Colonic mucosa (tissue), 4 donors: ENCODE measurements around the gene CFAP74. TPM values are rescaled to one million over a fixed set of nuclear protein-coding genes. Genes with fewer than 3 reads are reported as not detected.
A peak's percentile ranks its signal among the peaks of the same experiment; 100 is the strongest.

Experiments
- DNase-seq: peaks from one replicate; pipeline ENCODE4 v3.0.0-alpha.2; 2020
- H3K27ac ChIP-seq: fragments of 200-600 bp; one replicate; pipeline ENCODE4 v1.8.0; 2021
- H3K27me3 ChIP-seq: fragments of 200-600 bp; one replicate; pipeline ENCODE4 v1.8.0; 2021
- H3K36me3 ChIP-seq: fragments of 200-600 bp; one replicate; pipeline ENCODE4 v1.8.0; 2021
- H3K4me1 ChIP-seq: fragments of 200-600 bp; one replicate; pipeline ENCODE4 v1.8.0; 2021; ENCODE audit warnings: mild to moderate bottlenecking
- H3K4me3 ChIP-seq: fragments of 200-600 bp; one replicate; pipeline ENCODE4 v1.8.0; 2021
- H3K9ac ChIP-seq, 2 donors: one replicate each; pipeline ENCODE4 v1.7.0; 2013; ENCODE audit warnings: control low read depth in 2 of 2, low read depth in 2 of 2, low read length in 2 of 2
- H3K9me3 ChIP-seq: fragments of 200-600 bp; one replicate; pipeline ENCODE4 v1.8.0; 2021
- CTCF ChIP-seq: fragments of 200-600 bp; IDR thresholded peaks from one replicate; pipeline ENCODE4 v1.8.0; 2022; ENCODE audit warnings: antibody characterized with exemption, mild to moderate bottlenecking
- intact Hi-C: fragments of 100-400 bp; cut with DNase I; formaldehyde crosslinking; loops from one replicate; pipeline ENCODE4 v1.14.1; 2022
- total RNA-seq, 2 donors: library from RNA; stranded (reverse); fragmentation: NEBNext Ultra II Directional in 1 of 2; extraction: Animal tissue kit (Norgen Biotek cat#: 25700) in 1 of 2; gene quantifications; one replicate each; pipeline ENCODE4 v1.2.1, GENCODE V29; 2021
- donor health status: healthy.
- donor health status: DM: no; HTN: no; CAD: no.
- donor health status: DM: no; HTN: no; CAD: no.

Gene CFAP74
- total RNA-seq, 2 donors from 2014 or later: 0.10 to 0.16 TPM

DNA sequence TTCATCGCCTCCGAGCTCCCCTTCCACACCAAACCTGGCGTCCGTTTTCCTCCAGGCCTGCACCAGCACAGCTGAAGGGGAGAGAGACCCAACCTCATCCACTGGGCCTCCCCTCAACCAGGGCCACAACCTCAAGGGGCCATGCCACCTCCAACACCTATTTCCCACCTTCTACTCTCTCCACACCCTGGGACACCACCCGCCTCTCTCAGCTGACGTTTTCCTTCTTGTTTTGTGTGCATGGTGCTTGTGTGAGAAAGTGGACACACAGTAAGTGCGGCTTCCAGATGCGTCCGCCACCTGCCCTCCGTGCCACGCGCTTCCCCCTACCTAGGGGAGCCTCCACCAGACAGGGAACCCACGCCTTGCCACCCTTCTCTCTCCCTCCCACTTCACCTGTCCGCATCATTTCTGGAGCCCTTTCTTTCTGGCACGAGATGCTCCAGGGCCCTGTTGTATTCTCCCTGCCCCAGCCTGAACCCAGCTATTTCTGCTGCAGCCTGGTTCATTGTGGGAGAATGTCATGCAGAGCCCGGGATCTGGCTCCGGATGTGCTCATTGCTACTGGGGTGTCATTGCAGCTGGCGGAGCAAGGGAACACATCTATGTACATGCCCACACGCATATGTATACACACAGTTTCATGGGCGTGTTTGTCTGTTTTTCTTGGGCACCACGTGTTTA lies 111.4 kb downstream of the CFAP74 start:
- no peaks in the 10 kb centered on the region for H3K9me3 ChIP-seq
- H3K36me3 ChIP-seq: no peaks in the 10 kb centered on the region
- peak overlapping the region; percentile 72 for H3K4me3 ChIP-seq
- intact Hi-C loops: no loop called here
- no peak for TF ChIP-seq CTCF
- H3K27ac ChIP-seq: peak overlapping the region; percentile 80
- no peaks in the 10 kb centered on the region for H3K27me3 ChIP-seq
- DNase-seq: no peak
- H3K9ac ChIP-seq: peak overlapping the region; percentile 76 to 82
- peaks cover 39% of the 10 kb centered on the region for H3K4me1 ChIP-seq

DNA sequence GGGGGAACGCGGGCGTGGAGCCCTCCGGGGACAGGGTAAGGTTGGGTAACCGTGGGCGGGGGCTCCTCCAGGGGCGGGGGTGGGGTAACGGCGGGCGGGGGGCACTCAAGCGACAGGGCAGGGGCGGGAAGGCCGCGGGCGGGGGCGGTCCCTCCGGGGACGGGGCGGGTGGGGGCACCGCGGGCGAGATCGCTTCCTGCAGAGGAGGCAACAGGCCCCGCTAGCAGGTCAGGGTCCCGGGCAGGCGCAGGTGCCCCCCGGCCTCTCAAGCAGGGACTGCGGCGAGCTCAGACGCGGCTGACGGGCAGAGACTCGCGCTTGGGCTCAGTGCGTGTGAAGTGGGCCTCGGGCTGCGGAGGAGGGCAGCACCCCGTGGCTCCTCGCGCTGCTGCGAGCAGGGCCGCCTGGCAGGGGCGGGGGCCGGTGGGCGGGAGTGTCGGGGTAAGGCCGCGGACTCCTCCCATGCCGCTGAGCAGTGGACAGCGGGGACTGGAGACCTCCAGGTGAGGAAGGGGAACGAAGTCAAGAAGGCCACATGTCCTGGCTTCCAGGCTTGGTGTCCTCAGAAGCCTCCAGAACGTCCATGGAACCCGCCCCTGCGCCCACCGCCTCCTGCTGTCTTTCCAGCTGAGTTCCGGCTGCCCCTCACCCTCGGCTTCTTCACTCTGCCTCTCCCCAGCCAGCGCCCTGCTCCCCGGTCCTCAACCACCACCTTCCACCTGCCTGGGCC lies 112.1 kb downstream of the CFAP74 start:
- H3K27ac ChIP-seq: peak overlapping the region; percentile 80
- H3K4me3 ChIP-seq: peak overlapping the region; percentile 72
- H3K27me3 ChIP-seq: no peaks in the 10 kb centered on the region
- intact Hi-C loops: no loop called here
- no peaks in the 10 kb centered on the region for H3K9me3 ChIP-seq
- H3K36me3 ChIP-seq: no peaks in the 10 kb centered on the region
- peaks cover 39% of the 10 kb centered on the region for H3K4me1 ChIP-seq
- no peak for TF ChIP-seq CTCF
- peak; percentile 87 for DNase-seq
- H3K9ac ChIP-seq: peak overlapping the region; percentile 76 to 82

DNA sequence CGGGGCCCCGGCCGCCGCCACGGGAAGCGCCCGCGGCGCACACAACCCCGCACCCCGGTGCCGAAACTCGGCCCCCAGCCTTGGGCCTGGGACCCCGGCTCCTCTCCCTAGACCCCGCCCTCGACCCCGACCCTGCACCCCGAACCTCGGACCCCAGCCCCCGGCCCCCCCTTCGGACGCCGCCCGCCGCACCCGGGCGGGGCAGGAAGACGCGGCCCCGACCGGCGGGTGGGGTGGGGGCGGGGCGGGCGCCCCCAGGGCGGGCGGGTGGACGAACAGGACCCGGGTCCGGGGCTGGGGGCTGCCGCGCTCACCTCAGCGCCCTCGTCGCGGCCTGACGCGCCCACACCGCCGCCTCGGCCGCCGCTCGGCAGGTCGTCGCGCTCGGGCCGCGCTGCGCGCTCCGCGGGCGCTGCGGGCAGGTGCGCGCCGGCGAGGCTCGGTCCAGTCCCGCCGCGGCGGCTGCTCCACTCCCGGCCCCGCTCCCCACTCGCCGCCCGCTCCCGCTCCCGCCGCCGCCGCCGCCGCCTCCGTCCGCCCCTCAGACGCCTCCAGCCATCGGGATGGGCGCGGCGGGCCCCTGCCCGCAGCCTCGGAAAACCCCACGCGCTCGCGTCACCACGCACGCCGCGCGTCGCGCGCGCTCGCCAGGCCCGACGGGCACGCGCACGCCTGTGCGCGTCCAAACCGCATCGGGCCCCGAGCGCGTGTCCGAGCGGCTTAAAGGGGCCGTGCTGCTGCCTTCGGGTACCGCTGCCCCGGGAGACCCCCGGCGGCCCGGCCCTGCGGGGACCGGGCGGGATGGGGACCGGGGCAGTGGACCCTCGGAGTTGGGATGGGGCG lies 112.9 kb downstream of the CFAP74 start, which contains the start of gene GNB1:
TSS of gene GNB1 (minus strand) at position 582 of the 843 bp plus-strand sequence. CDS start 65,634 bp downstream, outside the sequence.
- H3K36me3 ChIP-seq: no peaks in the 10 kb centered on the region
- H3K27ac ChIP-seq: peak within 1 kb of the TSS; percentile 80
- no peak for TF ChIP-seq CTCF
- H3K4me3 ChIP-seq: peak within 1 kb of the TSS; percentile 88
- H3K27me3 ChIP-seq: no peaks in the 10 kb centered on the region
- H3K4me1 ChIP-seq: peaks cover 39% of the 10 kb centered on the region
- peak within 1 kb of the TSS; percentile 81 to 88 for H3K9ac ChIP-seq
- peak; percentile 86 for DNase-seq
- intact Hi-C loops: no loop called here
- no peaks in the 10 kb centered on the region for H3K9me3 ChIP-seq

DNA sequence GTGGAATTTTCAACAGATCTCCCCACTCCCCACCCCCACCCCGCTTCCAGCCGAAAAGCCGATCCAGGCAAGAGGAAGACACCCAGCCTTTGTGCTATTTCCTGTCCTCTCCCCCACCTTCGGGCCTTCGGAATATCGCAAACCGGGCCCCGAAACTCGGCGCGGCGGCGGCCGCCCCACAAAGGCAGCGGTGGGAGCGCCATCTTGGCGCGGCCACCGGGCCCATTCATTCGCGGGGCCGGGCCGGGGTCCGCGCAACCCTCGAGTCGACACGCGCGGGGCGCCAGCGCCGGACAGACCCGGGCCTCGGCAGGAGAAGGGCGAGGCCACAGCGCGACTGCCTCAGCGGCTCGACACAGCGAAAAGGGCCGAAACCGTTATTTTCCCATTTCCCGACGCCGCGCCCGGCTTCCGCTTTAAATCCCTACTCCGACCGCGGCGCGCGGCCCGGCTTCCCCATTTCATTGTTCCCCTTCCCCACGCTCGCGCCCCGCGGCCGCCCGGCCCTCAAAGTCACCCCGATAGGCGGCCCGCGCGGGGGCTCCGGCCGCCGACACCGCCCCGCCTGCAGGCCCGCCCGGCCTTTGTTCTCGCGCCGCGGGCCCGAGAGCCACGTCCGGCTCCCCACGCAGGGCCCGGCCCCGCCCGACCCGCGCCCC lies 113.6 kb downstream of the CFAP74 start:
- peak overlapping the region; percentile 71 for H3K27ac ChIP-seq
- peak overlapping the region; percentile 88 for H3K4me3 ChIP-seq
- no peaks in the 10 kb centered on the region for H3K9me3 ChIP-seq
- intact Hi-C loops: no loop called here
- no peaks in the 10 kb centered on the region for H3K27me3 ChIP-seq
- TF ChIP-seq CTCF: no peak
- peak; percentile 62 for DNase-seq
- no peaks in the 10 kb centered on the region for H3K36me3 ChIP-seq
- H3K9ac ChIP-seq: peak overlapping the region; percentile 81 to 88
- H3K4me1 ChIP-seq: peaks cover 33% of the 10 kb centered on the region
